ENCODE data around the gene CACFD1. TPM values are rescaled to one million over a fixed set of nuclear protein-coding genes. Genes with fewer than 3 reads are reported as not detected.

Gene CACFD1
- total and polyA plus RNA-seq, 2 donors (not counting 3 experiments of a cell fraction or from before 2014, with no cell fraction given) = 9.7 to 11.5 TPM

- dilution Hi-C loops (cut with MboI; ENCODE audit: extremely low pct_ligation_motif_present, low sequenced_read_pairs) = no loop called here
Measured at GRCh38 chr9:133478851-133479711, 19.3 kb downstream of the CACFD1 start, which contains the start of gene SLC2A6. Gene SLC2A6, minus strand, starts transcription at chr9:133479099. Its CDS starts 40 bp downstream, at chr9:133479059.

More at GRCh38 chr9:133478851-133479711, 19.3 kb downstream of the CACFD1 start, which contains the start of gene SLC2A6:
- peak; percentile 78 for DNase-seq (ENCODE audit: low read depth, low spot score)
- ChIA-PET POLR2A (interaction anchor here (0.5 to 2.7 kb wide), 4 partner anchors 19 to 289 kb away, joined by 3 to 8 read pairs (median 4); partner anchors contain the start of genes CACFD1, MED22 and RPL7A), CTCF (interaction anchor here (0.8 to 2.1 kb wide), 6 partner anchors 8 to 293 kb away, joined by 3 to 10 read pairs (median 4); no protein-coding TSS in a partner anchor)
- peaks cover 3 to 18% of the 10 kb centered on the region in 2 experiments for H3K36me3 ChIP-seq (ENCODE audit: control insufficient read depth in 2 of 2, extremely low read depth in 1 of 2, insufficient read depth in 2 of 2, low read length in 2 of 2)
- H3K27me3 ChIP-seq (ENCODE audit: control insufficient read depth in 2 of 2, insufficient read depth in 2 of 2, low read length in 2 of 2) = no peaks in the 10 kb centered on the region
- no TSS peak for BruUV-seq (replicated peaks)
- H3K27ac ChIP-seq (ENCODE audit: insufficient read depth, low read depth, low read length) = peak within 1 kb of the TSS; percentile 52
- intact Hi-C loops (cut with micrococcal nuclease) = loop anchor here (1.0 to 2.0 kb wide), 3 partner anchors 20 to 122 kb away; partner anchors contain the start of genes CACFD1, SURF1 and SURF2
- FAIRE-seq = peak; percentile 95
- H3K9me3 ChIP-seq (replicated peaks; ENCODE audit: control insufficient read depth, insufficient read depth, low read length) = no peaks in the 10 kb centered on the region
- H2AFZ ChIP-seq (ENCODE audit: low read depth, low read length) = peak within 1 kb of the TSS; percentile 59
- peak within 1 kb of the TSS; percentile 50 to 73 (median 69) for H3K4me3 ChIP-seq (replicated peaks in 1 of 3; ENCODE audit: insufficient read depth in 1 of 3, low read depth in 1 of 3, low read length in 3 of 3)
- H3K4me2 ChIP-seq (ENCODE audit: insufficient read depth, low read length) = peak within 1 kb of the TSS; percentile 48
- peaks cover 6% of the 10 kb centered on the region for H3K4me1 ChIP-seq (ENCODE audit: control insufficient read depth, extremely low read depth, insufficient read depth, low read length)
- H3K9ac ChIP-seq (replicated peaks; ENCODE audit: extremely low read depth, insufficient read depth, low read length) = peak within 1 kb of the TSS; percentile 84
- TF ChIP-seq POLR2A (IDR thresholded peaks at IDR 0.05; ENCODE audit: low read depth, low read length) = peak; percentile 72
- peak; percentile 89 for TF ChIP-seq POLR2AphosphoS5 (IDR thresholded peaks at IDR 0.05; ENCODE audit: insufficient read depth, low read depth, low read length)
- TF ChIP-seq, protein P1, sequence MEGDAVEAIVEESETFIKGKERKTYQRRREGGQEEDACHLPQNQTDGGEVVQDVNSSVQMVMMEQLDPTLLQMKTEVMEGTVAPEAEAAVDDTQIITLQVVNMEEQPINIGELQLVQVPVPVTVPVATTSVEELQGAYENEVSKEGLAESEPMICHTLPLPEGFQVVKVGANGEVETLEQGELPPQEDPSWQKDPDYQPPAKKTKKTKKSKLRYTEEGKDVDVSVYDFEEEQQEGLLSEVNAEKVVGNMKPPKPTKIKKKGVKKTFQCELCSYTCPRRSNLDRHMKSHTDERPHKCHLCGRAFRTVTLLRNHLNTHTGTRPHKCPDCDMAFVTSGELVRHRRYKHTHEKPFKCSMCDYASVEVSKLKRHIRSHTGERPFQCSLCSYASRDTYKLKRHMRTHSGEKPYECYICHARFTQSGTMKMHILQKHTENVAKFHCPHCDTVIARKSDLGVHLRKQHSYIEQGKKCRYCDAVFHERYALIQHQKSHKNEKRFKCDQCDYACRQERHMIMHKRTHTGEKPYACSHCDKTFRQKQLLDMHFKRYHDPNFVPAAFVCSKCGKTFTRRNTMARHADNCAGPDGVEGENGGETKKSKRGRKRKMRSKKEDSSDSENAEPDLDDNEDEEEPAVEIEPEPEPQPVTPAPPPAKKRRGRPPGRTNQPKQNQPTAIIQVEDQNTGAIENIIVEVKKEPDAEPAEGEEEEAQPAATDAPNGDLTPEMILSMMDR (IDR thresholded peaks at IDR 0.05; ENCODE audit: extremely low read depth in 1 of 2, insufficient read depth in 1 of 2, low read depth in 1 of 2, low read length in 2 of 2) = no peak
- H3K79me2 ChIP-seq (ENCODE audit: control insufficient read depth, insufficient read depth, low read length) = peaks cover 8% of the 10 kb centered on the region
- no peaks in the 10 kb centered on the region for H4K20me1 ChIP-seq (replicated peaks; ENCODE audit: control insufficient read depth, extremely low read depth, insufficient read depth, low read length)
- no peaks in the 10 kb centered on the region for H3K9me1 ChIP-seq (replicated peaks; ENCODE audit: control insufficient read depth, extremely low read depth, insufficient read depth, low read length)

Measured in endothelial cell of umbilical vein (primary cell).